AG09319 (cell line): ENCODE measurements around the gene GMIP.
A peak's percentile ranks its signal among the peaks of the same experiment; 100 is the strongest.

Experiments used
- DNase-seq: peaks from one replicate; pipeline ENCODE4 v3.0.0-alpha.2; 2010; ENCODE audit warnings: low read depth; ENCODE audit errors: extremely low read depth
- TF ChIP-seq, protein P1 (sequence below): IDR thresholded peaks from 2 replicates; pipeline ENCODE4 v1.5.1; 2011; ENCODE audit warnings: low read depth, mild to moderate bottlenecking, inconsistent platforms, low read length, moderate library complexity

GMIP gene

DNA sequence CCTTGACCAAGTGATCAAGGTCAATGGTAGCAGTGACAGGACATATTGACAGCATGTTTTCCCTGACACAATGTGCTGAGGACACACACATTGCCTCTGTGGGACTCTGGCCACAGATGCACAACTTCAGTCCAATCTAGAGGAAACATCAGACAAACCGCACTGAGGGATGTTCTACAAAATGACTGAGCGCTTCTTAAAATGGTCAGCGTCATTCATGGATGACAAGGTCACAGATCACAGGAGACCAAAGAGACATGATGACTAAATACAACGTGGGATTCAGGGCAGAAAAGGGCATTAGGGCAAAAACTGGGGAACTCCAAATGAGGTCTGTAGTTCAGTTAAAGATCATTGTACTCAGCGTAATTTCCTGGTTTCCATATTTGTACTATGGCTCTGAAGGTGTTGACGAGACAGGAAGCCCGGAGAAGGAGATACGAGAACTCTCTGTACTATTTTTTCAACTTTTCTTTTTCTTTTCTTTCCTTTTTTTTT, 45.6 kb downstream of the GMIP start:
- TF ChIP-seq, protein P1, sequence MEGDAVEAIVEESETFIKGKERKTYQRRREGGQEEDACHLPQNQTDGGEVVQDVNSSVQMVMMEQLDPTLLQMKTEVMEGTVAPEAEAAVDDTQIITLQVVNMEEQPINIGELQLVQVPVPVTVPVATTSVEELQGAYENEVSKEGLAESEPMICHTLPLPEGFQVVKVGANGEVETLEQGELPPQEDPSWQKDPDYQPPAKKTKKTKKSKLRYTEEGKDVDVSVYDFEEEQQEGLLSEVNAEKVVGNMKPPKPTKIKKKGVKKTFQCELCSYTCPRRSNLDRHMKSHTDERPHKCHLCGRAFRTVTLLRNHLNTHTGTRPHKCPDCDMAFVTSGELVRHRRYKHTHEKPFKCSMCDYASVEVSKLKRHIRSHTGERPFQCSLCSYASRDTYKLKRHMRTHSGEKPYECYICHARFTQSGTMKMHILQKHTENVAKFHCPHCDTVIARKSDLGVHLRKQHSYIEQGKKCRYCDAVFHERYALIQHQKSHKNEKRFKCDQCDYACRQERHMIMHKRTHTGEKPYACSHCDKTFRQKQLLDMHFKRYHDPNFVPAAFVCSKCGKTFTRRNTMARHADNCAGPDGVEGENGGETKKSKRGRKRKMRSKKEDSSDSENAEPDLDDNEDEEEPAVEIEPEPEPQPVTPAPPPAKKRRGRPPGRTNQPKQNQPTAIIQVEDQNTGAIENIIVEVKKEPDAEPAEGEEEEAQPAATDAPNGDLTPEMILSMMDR = no peak
- no peak for DNase-seq

DNA sequence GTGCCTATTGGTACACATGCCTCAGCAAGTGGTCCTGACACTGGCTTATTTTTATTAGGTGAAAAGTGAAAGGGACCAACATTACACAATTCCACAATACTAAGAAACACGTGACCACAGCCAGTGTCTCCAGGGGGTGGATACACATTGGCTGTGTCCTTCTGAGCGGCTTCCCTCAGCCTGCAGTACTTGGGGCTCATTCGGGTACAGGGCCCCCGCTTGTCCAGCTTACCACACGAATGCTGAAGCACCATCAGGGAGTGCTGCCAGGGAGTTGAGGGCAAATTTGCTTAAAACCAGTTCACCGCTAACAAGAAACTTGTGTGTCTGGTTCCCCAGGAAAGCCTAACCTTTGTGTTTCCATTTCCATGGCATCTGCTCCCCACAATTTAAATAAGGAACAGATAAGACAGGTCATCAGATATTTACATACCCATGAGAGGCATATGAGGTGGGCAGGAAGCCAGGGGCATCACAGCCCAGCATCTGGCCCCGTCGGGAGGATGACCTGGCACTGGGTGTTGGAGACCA, 48.2 kb downstream of the GMIP start:
- TF ChIP-seq, protein P1 = no peak
- no peak for DNase-seq

DNA sequence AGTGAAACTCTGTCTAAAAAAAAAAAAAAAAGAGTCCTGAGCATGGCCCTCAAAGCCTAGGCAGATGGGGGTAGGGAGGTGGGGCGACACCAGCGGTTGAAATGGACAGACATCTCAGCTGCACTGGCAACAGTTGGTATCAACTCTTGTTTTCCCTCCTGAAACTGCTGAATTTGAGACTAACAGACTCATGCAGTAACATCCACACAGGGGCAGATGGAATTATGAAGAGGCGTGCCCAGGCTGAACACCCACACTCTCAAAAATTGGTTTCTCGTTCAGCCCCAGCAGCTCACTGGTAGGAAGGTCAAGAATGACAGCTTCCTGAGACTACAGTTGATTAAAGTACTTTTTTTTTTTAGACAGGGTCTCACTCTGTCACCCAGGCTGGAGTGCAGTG, 49.1 kb downstream of the GMIP start:
- no peak for DNase-seq
- TF ChIP-seq, protein P1 = no peak

DNA sequence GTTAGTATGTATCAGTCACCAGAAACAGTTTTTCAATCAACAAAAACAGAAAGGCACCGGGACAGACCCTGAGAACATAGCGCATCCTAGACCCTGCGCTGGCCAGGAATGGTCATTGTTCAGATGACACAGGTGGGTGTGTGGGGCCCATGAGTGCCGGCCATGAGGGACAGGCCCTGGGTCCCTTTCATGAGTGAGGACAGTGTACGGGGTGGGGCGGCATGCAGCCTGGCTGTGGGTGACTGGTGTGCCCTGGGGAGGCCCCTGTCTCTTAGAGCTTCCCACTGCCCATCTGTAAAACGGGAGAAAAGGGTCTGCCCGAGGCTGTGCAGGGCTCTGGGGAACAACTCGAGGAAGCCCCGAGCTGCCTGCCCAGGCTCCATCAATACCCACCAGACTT, 50.8 kb downstream of the GMIP start:
- TF ChIP-seq, protein P1 = no peak
- DNase-seq = no peak

DNA sequence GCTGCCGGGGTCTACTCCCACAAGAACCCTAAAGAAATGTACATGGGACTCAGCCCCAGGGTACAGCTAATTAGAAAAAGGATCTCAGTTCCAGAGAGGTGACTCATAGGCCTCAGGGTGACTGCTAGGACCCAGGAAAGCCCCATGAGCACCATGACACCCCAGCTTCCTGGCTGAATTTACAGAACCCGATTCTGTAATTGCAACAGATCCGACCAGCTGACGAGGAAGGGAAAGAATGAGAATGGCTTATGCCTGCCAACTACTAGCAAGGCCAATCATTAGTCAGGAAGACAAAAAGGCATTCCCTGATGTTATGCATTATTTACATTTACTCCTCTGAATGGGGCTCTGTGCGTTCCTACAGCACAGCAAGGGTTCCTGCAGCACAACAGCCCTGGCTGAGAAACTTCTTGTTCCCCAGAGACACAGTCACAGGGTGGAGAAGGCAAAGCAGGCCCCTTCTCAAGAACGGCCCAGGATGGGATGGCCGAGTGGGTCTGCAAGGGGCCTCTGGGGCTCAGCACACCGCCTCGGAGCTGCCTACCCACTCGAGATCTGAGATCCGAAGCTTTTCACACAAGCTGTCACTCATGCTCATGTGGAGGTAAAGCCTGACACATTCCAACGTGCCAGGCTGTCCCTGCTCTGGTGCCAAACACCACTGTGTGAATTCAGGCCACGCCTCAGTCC, 52.2 kb downstream of the GMIP start:
- DNase-seq = peak; percentile 89
- TF ChIP-seq, protein P1 = no peak

DNA sequence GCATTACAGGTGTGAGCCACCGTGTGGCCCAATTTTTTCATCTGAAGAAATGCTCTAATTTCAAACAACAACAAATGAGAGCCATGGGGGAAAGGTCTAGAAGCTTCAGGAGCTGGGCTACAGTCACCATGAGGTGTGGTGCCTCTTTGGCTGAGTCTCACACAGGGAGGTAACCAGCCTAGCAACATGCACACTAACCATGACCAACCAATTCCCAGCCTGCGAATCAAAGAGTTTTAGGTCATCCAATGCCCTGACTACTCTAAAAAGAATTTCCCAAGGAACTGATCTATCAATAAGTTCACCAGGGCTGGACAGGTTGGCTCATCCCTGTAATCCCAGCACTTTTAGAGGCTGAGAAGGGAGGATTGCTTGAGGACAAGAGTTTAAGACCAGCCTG, 54.9 kb downstream of the GMIP start:
- TF ChIP-seq, protein P1 = no peak
- no peak for DNase-seq

DNA sequence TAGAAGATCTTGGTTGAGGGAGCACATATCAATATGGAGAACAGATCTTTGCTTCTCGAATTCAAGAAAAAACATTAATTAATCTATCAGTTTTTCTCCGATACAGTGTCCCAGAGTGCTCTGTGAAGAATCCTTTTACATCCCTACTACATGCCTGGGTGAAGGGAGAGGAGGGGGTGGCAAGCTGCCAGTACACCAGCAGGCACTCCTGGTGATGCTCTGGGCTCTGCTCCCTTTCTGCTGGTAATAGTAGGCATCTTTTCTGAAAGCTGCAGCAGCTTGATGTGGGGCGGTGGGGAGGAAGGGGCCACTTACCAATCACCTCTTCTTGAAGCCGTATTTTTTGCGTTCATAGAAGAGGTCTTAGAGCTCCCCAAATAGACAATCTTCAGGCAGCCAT, 55.7 kb downstream of the GMIP start:
- TF ChIP-seq, protein P1 = no peak
- DNase-seq = no peak
